OCI-M2 (cell line): ENCODE data around the gene GSC2.

ENCODE experiments used
- DNase-seq: peaks from one replicate; lab custom pipeline; 2025; ENCODE audit not compliant: unreplicated experiment; lab: John Stamatoyannopoulos, UW

GSC2 gene

GRCh38 chr22:19103880-19104821, 45.9 kb downstream of the GSC2 start:
- DNase-seq: no peak

- no peak for DNase-seq
Observed at GRCh38 chr22:19098157-19098556, 51.9 kb downstream of the GSC2 start.

DNA sequence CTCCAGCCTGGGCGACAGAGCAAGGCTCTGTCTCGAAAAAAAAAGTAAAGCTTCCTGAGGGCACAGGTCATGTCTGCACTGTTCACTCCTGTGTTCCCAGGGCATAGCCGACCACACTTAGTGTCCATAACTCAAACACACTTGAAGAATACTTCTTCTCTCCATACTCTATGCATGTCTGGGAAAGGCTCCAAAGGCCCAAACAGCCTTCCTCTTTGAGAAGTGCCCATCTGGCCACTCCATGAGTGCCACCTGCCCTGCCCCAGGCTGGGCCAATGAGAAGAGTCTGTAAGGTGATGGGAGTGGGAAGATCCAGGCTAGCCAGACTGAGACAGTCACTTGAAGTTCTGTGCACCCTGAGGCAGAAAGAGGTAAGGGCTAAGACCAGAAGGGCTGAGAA, 52.6 kb downstream of the GSC2 start:
- DNase-seq: no peak
